ENCODE data around the gene VPS26B. TPM values are rescaled to one million over a fixed set of nuclear protein-coding genes. Genes with fewer than 3 reads are reported as not detected.

VPS26B gene
- polyA plus RNA-seq, 1 experiment, result 48.8 TPM

GRCh38 chr11:134273317-134273712, 48.8 kb downstream of the VPS26B start:
- POLR2A ChIA-PET, result no interaction called here
- CTCF ChIA-PET, result interaction anchor here (2.1 kb wide), 1 partner anchor 12 kb away, joined by 9 read pairs; no protein-coding TSS in a partner anchor
- H3K27me3 ChIP-seq (ENCODE audit: control insufficient read depth, insufficient read depth, low read length), result peaks cover 45% of the 10 kb centered on the region
- no peak overlapping the region for H3K4me3 ChIP-seq (ENCODE audit: low read depth, low read length)
- no peak for TF ChIP-seq CTCF (IDR thresholded peaks at IDR 0.05; ENCODE audit: insufficient read depth, low read depth, low read length)
- H3K36me3 ChIP-seq (ENCODE audit: control insufficient read depth, insufficient read depth, low read length), result no peaks in the 10 kb centered on the region
- no peak for DNase-seq (ENCODE audit: low read depth)

GRCh38 chr11:134275188-134275533, 50.7 kb downstream of the VPS26B start:
- POLR2A ChIA-PET, result no interaction called here
- Histone ChIP-seq H3K4me3 (ENCODE audit: low read depth, low read length) (no peak overlapping the region), H3K36me3 (ENCODE audit: control insufficient read depth, insufficient read depth, low read length) (no peaks in the 10 kb centered on the region), H3K27me3 (ENCODE audit: control insufficient read depth, insufficient read depth, low read length) (peaks cover 48% of the 10 kb centered on the region)
- CTCF ChIA-PET, result interaction anchor here (0.8 kb wide), 1 partner anchor 11 kb away, joined by 3 read pairs; no protein-coding TSS in a partner anchor
- DNase-seq (ENCODE audit: low read depth), result no peak
- no peak for TF ChIP-seq CTCF (IDR thresholded peaks at IDR 0.05; ENCODE audit: insufficient read depth, low read depth, low read length)

GRCh38 chr11:134275534-134276395, 51.3 kb downstream of the VPS26B start, which contains the start of gene GLB1L3:
Gene GLB1L3 (plus strand): TSS chr11:134276379. CDS start chr11:134276741, 362 bp downstream.
- Histone ChIP-seq H3K27me3 (ENCODE audit: control insufficient read depth, insufficient read depth, low read length) (peaks cover 48% of the 10 kb centered on the region), H3K4me3 (ENCODE audit: low read depth, low read length) (no peak within 1 kb of the TSS), H3K36me3 (ENCODE audit: control insufficient read depth, insufficient read depth, low read length) (no peaks in the 10 kb centered on the region)
- ChIA-PET POLR2A (no interaction called here), CTCF (interaction anchor here (0.8 to 1.3 kb wide), 2 partner anchors 12 to 14 kb away, joined by 3 read pairs; no protein-coding TSS in a partner anchor)
- peak; percentile 46 for TF ChIP-seq CTCF (IDR thresholded peaks at IDR 0.05; ENCODE audit: insufficient read depth, low read depth, low read length)
- no peak for DNase-seq (ENCODE audit: low read depth)

GRCh38 chr11:134276396-134277182, 52.1 kb downstream of the VPS26B start:
- CTCF ChIA-PET, result interaction anchor here (1.3 kb wide), 1 partner anchor 15 kb away, joined by 3 read pairs; no protein-coding TSS in a partner anchor
- no peak overlapping the region for H3K4me3 ChIP-seq (ENCODE audit: low read depth, low read length)

More at GRCh38 chr11:134276396-134277182, 52.1 kb downstream of the VPS26B start:
- POLR2A ChIA-PET, result no interaction called here
- no peak for TF ChIP-seq CTCF (IDR thresholded peaks at IDR 0.05; ENCODE audit: insufficient read depth, low read depth, low read length)
- peaks cover 44% of the 10 kb centered on the region for H3K27me3 ChIP-seq (ENCODE audit: control insufficient read depth, insufficient read depth, low read length)
- DNase-seq (ENCODE audit: low read depth), result no peak
- no peaks in the 10 kb centered on the region for H3K36me3 ChIP-seq (ENCODE audit: control insufficient read depth, insufficient read depth, low read length)

Measured in BJ (cell line).